ENCODE data around the gene ALOX15. TPM values are rescaled to one million over a fixed set of nuclear protein-coding genes. Genes with fewer than 3 reads are reported as not detected.
"Not testable (repeated sequence)": the region's sequence is repeated elsewhere in the genome, so short reads cannot be mapped to it uniquely, and the experiment has no call there.

Gene ALOX15
- not detected for total RNA-seq

- ChIA-PET CTCF (interaction anchor here (2.0 kb wide), 1 partner anchor 75 kb away, joined by 6 read pairs; no protein-coding TSS in a partner anchor), POLR2A (no interaction called here)
- H3K27ac Mint-ChIP-seq = no peak within 1 kb of the TSS
- H3K27me3 Mint-ChIP-seq = peaks cover 66% of the 10 kb centered on the region
- H3K36me3 Mint-ChIP-seq = no peaks in the 10 kb centered on the region
- H3K4me1 Mint-ChIP-seq (ENCODE audit: low read depth) = peaks cover 17% of the 10 kb centered on the region
- no peaks in the 10 kb centered on the region for H3K9me3 Mint-ChIP-seq
- no peak for DNase-seq
- intact Hi-C loops (cut with micrococcal nuclease) = no loop called here
- H3K4me3 Mint-ChIP-seq = peak within 1 kb of the TSS; percentile 8
These were observed at the start of gene ALOX15 for GRCh38 chr17:4641297-4642195. Gene ALOX15 (minus strand): TSS chr17:4641678. CDS start chr17:4641651, 27 bp downstream.

GRCh38 chr17:4690745-4691144 lies 49.3 kb upstream of the ALOX15 start:
- peaks cover 49% of the 10 kb centered on the region for H3K36me3 Mint-ChIP-seq
- peaks cover 44% of the 10 kb centered on the region for H3K4me1 Mint-ChIP-seq (ENCODE audit: low read depth)
- no peak for DNase-seq
- H3K4me3 Mint-ChIP-seq = no peak overlapping the region
- H3K9me3 Mint-ChIP-seq = no peaks in the 10 kb centered on the region
- no peak overlapping the region for H3K27ac Mint-ChIP-seq
- ChIA-PET POLR2A (no interaction called here), CTCF (no interaction called here)
- H3K27me3 Mint-ChIP-seq = no peaks in the 10 kb centered on the region
- intact Hi-C loops (cut with micrococcal nuclease) = no loop called here

GRCh38 chr17:4689872-4690271 lies 48.4 kb upstream of the ALOX15 start:
- peaks cover 41% of the 10 kb centered on the region for H3K4me1 Mint-ChIP-seq (ENCODE audit: low read depth)
- H3K27me3 Mint-ChIP-seq; intact Hi-C loops (cut with micrococcal nuclease); POLR2A ChIA-PET; H3K27ac Mint-ChIP-seq; H3K4me3 Mint-ChIP-seq; H3K9me3 Mint-ChIP-seq; DNase-seq: not testable (repeated sequence)
- CTCF ChIA-PET = interaction anchor here (1.2 kb wide), 1 partner anchor 20 kb away, joined by 3 read pairs; the partner anchor contains the start of gene ARRB2
- H3K36me3 Mint-ChIP-seq = peaks cover 49% of the 10 kb centered on the region

GRCh38 chr17:4683739-4684138 lies 42.3 kb upstream of the ALOX15 start:
- H3K27me3 Mint-ChIP-seq; intact Hi-C loops (cut with micrococcal nuclease); DNase-seq; H3K4me3 Mint-ChIP-seq; H3K9me3 Mint-ChIP-seq; H3K27ac Mint-ChIP-seq; POLR2A ChIA-PET: not testable (repeated sequence)
- H3K36me3 Mint-ChIP-seq = peaks cover 43% of the 10 kb centered on the region
- CTCF ChIA-PET = interaction anchor here (0.7 kb wide), 1 partner anchor 67 kb away, joined by 3 read pairs; no protein-coding TSS in a partner anchor
- H3K4me1 Mint-ChIP-seq (ENCODE audit: low read depth) = peaks cover 16% of the 10 kb centered on the region

GRCh38 chr17:4679658-4680057 lies 38.2 kb upstream of the ALOX15 start:
- no peak overlapping the region for H3K27ac Mint-ChIP-seq
- intact Hi-C loops (cut with micrococcal nuclease) = loop anchor here (2.0 kb wide), 1 partner anchor 23 kb away; no protein-coding TSS in a partner anchor
- peaks cover 58% of the 10 kb centered on the region for H3K36me3 Mint-ChIP-seq
- no peaks in the 10 kb centered on the region for H3K9me3 Mint-ChIP-seq
- H3K27me3 Mint-ChIP-seq = no peaks in the 10 kb centered on the region
- no peak overlapping the region for H3K4me3 Mint-ChIP-seq
- ChIA-PET CTCF (interaction anchor here (0.6 kb wide), 1 partner anchor 8 kb away, joined by 3 read pairs; no protein-coding TSS in a partner anchor), POLR2A (no interaction called here)
- peaks cover 11% of the 10 kb centered on the region for H3K4me1 Mint-ChIP-seq (ENCODE audit: low read depth)
- DNase-seq = no peak

- POLR2A ChIA-PET = no interaction called here
- CTCF ChIA-PET = no interaction called here
- Mint-ChIP-seq H3K4me3 (no peak overlapping the region), H3K9me3 (no peaks in the 10 kb centered on the region), H3K36me3 (peaks cover 56% of the 10 kb centered on the region), H3K27ac (peak overlapping the region; percentile 49), H3K27me3 (no peaks in the 10 kb centered on the region), H3K4me1 (ENCODE audit: low read depth) (peaks cover 11% of the 10 kb centered on the region)
- peak; percentile 71 for DNase-seq
- intact Hi-C loops (cut with micrococcal nuclease) = loop anchor here (2.0 kb wide), 1 partner anchor 22 kb away; no protein-coding TSS in a partner anchor
These were observed 37.1 kb upstream of the ALOX15 start for GRCh38 chr17:4678448-4679026.

GRCh38 chr17:4676791-4677190 lies 35.3 kb upstream of the ALOX15 start:
- intact Hi-C loops (cut with micrococcal nuclease) = no loop called here
- H3K36me3 Mint-ChIP-seq = peaks cover 53% of the 10 kb centered on the region
- H3K27ac Mint-ChIP-seq = no peak overlapping the region
- H3K27me3 Mint-ChIP-seq = no peaks in the 10 kb centered on the region
- ChIA-PET POLR2A (no interaction called here), CTCF (no interaction called here)
- no peak overlapping the region for H3K4me3 Mint-ChIP-seq
- H3K9me3 Mint-ChIP-seq = no peaks in the 10 kb centered on the region
- peaks cover 11% of the 10 kb centered on the region for H3K4me1 Mint-ChIP-seq (ENCODE audit: low read depth)
- no peak for DNase-seq

GRCh38 chr17:4675791-4676190 lies 34.3 kb upstream of the ALOX15 start:
- Mint-ChIP-seq H3K27me3 (no peaks in the 10 kb centered on the region), H3K36me3 (peaks cover 56% of the 10 kb centered on the region), H3K4me1 (ENCODE audit: low read depth) (peaks cover 11% of the 10 kb centered on the region), H3K4me3 (no peak overlapping the region), H3K27ac (no peak overlapping the region), H3K9me3 (no peaks in the 10 kb centered on the region)
- intact Hi-C loops (cut with micrococcal nuclease) = no loop called here
- POLR2A ChIA-PET = interaction anchor here (0.7 kb wide), 1 partner anchor 44 kb away, joined by 3 read pairs; no protein-coding TSS in a partner anchor
- DNase-seq = no peak
- CTCF ChIA-PET = no interaction called here

- Mint-ChIP-seq H3K36me3 (peaks cover 55% of the 10 kb centered on the region), H3K9me3 (no peaks in the 10 kb centered on the region), H3K4me1 (ENCODE audit: low read depth) (peaks cover 11% of the 10 kb centered on the region), H3K27me3 (no peaks in the 10 kb centered on the region), H3K4me3 (no peak overlapping the region), H3K27ac (no peak overlapping the region)
- intact Hi-C loops (cut with micrococcal nuclease) = no loop called here
- no peak for DNase-seq
- ChIA-PET CTCF (no interaction called here), POLR2A (no interaction called here)
These were observed 33.2 kb upstream of the ALOX15 start for GRCh38 chr17:4674685-4674998.

- intact Hi-C loops (cut with micrococcal nuclease) = no loop called here
- peaks cover 52% of the 10 kb centered on the region for H3K36me3 Mint-ChIP-seq
These were observed 32.7 kb upstream of the ALOX15 start for GRCh38 chr17:4673986-4674684.

GRCh38 chr17:4673169-4673568 lies 31.7 kb upstream of the ALOX15 start:
- no peak overlapping the region for H3K27ac Mint-ChIP-seq
- ChIA-PET CTCF (no interaction called here), POLR2A (no interaction called here)
- H3K9me3 Mint-ChIP-seq = no peaks in the 10 kb centered on the region
- H3K4me3 Mint-ChIP-seq = no peak overlapping the region
- no peaks in the 10 kb centered on the region for H3K27me3 Mint-ChIP-seq
- H3K4me1 Mint-ChIP-seq (ENCODE audit: low read depth) = peaks cover 2% of the 10 kb centered on the region
- DNase-seq = no peak
- intact Hi-C loops (cut with micrococcal nuclease) = no loop called here
- peaks cover 47% of the 10 kb centered on the region for H3K36me3 Mint-ChIP-seq

More at GRCh38 chr17:4673986-4674684, 32.7 kb upstream of the ALOX15 start:
- DNase-seq = no peak
- peaks cover 9% of the 10 kb centered on the region for H3K4me1 Mint-ChIP-seq (ENCODE audit: low read depth)
- ChIA-PET POLR2A (no interaction called here), CTCF (no interaction called here)
- H3K27me3 Mint-ChIP-seq = no peaks in the 10 kb centered on the region
- no peak overlapping the region for H3K27ac Mint-ChIP-seq
- no peaks in the 10 kb centered on the region for H3K9me3 Mint-ChIP-seq
- no peak overlapping the region for H3K4me3 Mint-ChIP-seq

- no peak for DNase-seq
- no peak overlapping the region for H3K27ac Mint-ChIP-seq
- ChIA-PET POLR2A (no interaction called here), CTCF (no interaction called here)
- H3K27me3 Mint-ChIP-seq = no peaks in the 10 kb centered on the region
- H3K4me3 Mint-ChIP-seq = no peak overlapping the region
- H3K36me3 Mint-ChIP-seq = peaks cover 46% of the 10 kb centered on the region
- H3K4me1 Mint-ChIP-seq (ENCODE audit: low read depth) = no peaks in the 10 kb centered on the region
- intact Hi-C loops (cut with micrococcal nuclease) = no loop called here
- no peaks in the 10 kb centered on the region for H3K9me3 Mint-ChIP-seq
These were observed 31.3 kb upstream of the ALOX15 start for GRCh38 chr17:4672751-4673150.

Measured in activated CD4-positive, alpha-beta memory T cell treated with anti-CD3 and anti-CD28 coated beads for 36 hours (primary cell).